HuH-7 (cell line): ENCODE data around the gene ZMYND10.
"Not testable (repeated sequence)": the region's sequence is repeated elsewhere in the genome, so short reads cannot be mapped to it uniquely, and the experiment has no call there.

Experiments used
- DNase-seq: peaks from one replicate; pipeline ENCODE4 v3.0.0; 2011; ENCODE audit warnings: low spot score

ZMYND10 gene

GRCh38 chr3:50325113-50325480 lies 20.4 kb downstream of the ZMYND10 start:
- DNase-seq, result no peak

DNA sequence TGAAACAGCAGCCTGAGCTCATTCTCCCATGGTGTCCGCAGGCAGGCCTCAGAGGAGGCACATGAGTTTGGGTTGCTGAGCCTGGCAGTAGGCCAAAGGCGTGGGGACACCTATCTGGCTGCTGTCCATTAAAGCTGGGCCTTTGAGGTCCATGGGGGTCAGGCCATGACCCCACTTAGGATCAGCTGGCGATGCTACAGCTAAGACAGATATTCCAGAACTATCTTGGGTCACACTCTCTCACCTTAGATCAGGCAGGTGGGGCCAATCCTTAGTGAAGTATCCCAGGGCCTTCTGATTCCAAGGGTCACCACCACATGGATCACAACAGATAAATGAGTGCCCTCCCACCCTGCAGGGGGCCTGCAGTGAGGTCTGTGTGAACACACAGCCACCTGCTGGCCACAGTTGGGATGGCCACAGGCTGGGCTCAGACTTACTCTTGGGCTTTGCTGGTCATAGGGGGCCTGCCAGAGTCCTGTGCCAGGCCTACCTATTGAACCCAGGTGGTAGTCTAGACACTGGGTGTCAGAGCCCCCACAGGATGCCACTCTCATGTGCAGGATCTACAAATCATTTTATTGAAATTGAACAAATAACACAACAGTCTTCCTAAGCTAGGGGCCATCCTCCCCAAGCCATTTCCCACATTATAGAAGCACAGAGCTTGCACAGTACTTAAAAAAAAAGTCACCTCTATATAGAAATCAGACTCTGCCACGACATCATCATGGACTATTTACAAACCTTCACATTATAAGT lies 21.0 kb downstream of the ZMYND10 start:
- peak; percentile 88 for DNase-seq

DNA sequence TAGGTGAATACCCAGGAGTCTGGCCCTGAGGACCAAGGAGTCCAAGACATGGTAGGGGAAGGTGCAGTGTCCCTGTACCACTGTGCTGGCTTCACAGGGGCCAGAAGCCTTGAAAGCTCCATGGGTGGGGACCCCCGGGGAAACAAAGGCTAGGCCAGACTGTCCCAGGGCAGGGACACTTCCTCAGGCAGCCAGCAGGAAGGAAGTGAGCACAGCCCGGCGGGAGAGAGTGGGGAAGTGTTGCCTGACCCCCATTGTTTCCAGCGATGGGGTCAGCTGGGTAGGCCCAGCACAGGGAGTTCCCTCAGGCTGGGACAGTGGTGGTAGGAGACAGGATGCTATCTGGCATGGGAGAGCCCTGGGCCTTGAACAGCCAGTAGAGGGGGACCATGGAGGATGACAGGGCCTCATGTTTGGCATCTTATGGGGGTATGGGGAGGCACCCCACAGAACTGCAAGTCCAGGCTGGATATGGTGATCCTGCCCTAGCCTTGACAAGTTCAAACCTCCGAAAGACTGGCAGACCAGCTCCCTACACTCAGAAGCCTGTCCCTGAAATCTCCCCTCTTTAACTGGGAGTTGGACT lies 21.8 kb downstream of the ZMYND10 start:
- DNase-seq, result no peak

- DNase-seq, result no peak
These were observed 22.4 kb downstream of the ZMYND10 start for GRCh38 chr3:50323092-50323600.

GRCh38 chr3:50322386-50323091 lies 23.0 kb downstream of the ZMYND10 start, which contains the start of gene HYAL2:
HYAL2 (minus strand) TSS chr3:50322745; CDS start chr3:50320489, 2,256 bp downstream.
- no peak for DNase-seq

- no peak for DNase-seq
These were observed 23.5 kb downstream of the ZMYND10 start for GRCh38 chr3:50322115-50322385.

DNA sequence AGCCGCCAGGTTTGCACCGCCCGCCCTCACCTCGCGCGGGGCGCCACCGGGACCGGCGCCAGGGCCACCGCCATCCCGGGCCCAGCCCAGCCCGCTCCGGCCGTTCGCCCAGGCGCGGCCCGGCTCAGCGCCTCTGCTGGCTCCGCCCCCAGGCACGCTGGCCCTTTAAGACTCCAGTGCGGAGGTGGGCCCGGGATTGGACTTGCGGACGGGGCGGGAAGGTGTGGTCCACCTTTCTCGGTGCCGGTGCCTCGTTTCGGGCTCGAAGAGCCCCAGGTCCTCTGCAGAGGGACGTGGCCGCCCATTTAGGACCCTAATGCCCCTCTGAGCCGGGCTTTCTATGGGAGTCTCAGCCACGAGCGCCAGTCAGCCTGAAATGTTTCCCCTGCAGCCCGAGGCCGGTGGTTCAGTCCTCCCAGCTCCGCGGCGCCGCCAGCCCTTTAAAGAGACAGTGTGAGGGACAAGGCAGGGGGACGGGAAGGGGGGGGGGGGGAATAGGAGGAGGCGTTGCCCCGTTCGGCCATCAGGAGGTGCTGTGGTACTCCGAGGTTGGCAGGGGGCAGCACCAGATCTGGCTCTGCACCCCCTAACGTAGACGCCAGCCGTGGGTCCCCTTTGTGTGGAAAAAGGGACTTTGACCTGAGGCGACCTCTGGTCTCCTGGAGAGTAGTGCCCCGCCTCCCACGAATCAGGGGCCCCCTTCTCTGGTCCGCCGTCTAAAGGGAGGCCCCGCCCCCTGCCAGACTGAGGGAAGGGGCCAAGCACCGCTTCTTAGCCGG lies 24.0 kb downstream of the ZMYND10 start:
- peak; percentile 91 for DNase-seq

DNA sequence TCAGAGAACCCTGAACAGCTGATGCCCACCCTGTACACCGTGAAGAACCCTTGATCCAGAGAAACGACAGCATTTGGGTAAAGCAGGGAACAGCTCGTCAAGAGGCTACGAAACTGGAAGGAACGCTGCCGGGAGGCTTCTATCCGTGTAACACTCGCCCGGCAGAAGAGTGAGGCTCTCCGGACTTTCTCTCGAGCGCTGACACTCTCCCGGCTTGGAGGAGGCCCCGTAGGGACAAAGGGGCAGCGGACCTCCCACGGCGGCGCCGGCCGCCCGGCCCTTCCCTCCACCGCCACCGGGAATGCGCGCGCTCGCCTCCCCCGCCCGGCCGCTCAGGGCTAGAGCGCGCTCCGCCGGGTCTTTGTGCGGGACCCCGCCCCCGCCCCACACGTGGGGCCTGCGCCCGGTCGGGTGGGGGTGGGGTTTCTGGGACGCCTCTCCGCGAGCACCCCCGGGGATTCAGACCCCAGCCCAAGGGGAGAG lies 24.6 kb downstream of the ZMYND10 start:
- peak; percentile 77 for DNase-seq

DNA sequence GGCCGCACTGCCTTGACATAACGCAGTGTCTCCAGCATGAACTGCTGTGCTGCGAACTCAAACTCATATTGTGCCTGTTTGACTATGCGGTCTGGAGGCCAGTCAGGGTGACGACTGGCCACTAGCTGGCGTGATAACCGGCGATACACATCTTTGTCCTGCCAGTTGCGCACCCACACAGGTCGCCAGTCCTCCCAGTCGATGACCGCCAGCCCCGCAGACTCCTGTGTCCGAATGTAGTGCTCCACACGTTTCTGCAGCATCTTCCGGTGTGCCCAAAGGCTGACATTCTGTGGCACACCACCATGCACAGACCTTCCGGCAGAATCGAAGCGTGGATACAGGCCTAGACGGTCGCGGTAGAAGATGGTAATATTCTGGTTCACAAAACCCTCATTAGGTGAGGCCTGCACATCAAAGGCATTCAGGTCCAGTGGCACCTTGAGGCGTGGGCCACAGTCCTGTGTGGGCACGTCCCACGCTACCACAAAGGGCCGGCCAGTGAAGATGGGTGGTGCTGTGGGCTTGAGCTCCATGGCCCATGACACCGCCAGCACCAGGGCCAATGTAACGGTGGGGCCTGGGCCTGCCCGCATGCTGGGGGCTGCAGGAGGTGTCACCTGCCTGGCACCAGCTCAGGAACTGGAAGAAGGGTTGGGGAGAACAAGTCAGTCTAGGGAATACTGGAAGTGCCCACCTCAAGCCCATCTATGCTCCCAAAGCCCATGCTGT lies 25.5 kb downstream of the ZMYND10 start:
- no peak for DNase-seq

- no peak for DNase-seq
These were observed 26.2 kb downstream of the ZMYND10 start for GRCh38 chr3:50319181-50319893.

DNA sequence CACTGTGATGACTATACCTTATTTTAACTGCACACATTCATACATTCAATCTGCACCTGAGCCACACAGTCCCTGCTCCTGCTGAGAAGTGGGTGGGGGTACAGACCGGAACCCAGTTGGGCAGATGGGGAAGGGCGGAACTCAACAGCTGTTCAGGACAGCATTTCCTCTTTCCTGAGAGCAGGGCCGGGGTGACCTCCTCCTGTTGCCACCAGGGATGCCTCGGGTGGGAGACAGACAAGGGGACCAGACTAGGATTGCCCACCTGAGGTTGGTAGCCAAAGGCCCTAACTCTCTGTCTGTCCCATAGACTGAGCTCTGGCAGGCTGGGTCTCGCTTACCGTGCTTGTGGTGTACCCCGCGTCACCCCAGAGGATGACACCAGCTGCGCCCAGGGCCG lies 26.9 kb downstream of the ZMYND10 start:
- DNase-seq, result no peak

DNA sequence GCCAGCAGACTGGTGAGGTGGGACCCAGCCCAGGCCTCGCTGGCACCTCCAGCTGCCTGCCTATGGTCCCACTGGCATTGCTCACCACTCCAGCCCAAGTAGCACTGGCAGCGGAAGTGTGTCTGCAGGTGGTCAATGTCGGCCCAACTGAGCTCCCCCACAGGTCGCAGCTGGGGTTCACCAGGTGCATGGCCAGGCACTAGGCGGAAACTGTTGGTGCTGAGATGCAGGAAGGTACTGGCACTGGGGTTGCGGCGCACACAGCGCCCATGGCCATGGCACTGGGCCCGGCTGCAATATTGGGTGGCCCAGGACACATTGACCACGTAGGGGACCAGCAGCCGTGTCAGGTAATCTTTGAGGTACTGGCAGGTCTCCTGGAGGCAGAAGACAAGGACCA lies 27.4 kb downstream of the ZMYND10 start:
- DNase-seq, result no peak

GRCh38 chr3:50317300-50317699 lies 28.2 kb downstream of the ZMYND10 start:
- DNase-seq, result no peak

- no peak for DNase-seq
These were observed 28.8 kb downstream of the ZMYND10 start for GRCh38 chr3:50316657-50317242.

DNA sequence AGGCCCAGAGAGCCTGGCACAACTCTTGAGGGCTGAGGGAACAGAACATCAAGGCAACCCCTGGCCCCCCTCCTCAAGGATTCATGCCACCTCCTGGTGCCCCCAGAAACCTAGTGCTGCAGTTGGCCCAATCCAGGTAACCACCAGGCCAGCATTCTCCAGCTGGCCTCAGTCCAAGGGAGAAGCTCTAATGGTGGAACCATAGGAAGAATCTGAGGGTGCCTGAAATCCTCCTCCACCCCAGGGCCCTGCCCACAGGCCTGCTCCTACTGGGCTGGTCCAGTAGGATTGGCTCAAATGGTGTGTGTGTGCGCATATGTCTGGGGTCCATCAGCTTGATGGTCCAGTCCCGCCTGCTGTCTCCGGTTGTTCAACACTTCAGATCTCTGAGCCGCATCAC lies 30.7 kb downstream of the ZMYND10 start:
- DNase-seq, result no peak

GRCh38 chr3:50314342-50314741 lies 31.2 kb downstream of the ZMYND10 start:
- no peak for DNase-seq

GRCh38 chr3:50312041-50312440 lies 33.5 kb downstream of the ZMYND10 start:
- not testable (repeated sequence) for DNase-seq

DNA sequence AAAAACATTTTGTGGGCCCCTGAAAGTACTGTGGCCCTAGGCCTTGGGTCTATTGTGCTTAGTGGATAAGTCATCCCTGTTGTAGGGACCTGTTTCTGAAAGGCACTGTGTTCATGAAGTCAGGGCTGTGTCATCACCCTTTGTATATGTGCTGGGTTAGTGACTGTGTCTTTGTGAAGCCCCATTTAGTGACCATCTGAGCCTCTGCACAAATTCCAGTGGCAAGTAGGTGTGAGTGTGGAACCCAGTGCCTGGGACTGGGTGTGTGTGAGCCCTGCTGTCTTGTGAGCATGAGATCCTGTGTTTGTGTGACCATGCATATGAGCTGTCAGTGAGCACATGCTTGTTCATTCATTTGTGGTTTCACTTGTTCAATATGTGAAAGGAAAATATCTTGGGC lies 40.9 kb downstream of the ZMYND10 start:
- no peak for DNase-seq

- DNase-seq, result no peak
These were observed 42.3 kb downstream of the ZMYND10 start, which contains the start of gene HYAL1 for GRCh38 chr3:50303013-50303815. HYAL1 (minus strand) TSS chr3:50303574; CDS start chr3:50302956, 618 bp downstream.
